GM19043 (cell line): ENCODE data around the gene ALPP.
"Not testable (repeated sequence)": the region's sequence is repeated elsewhere in the genome, so short reads cannot be mapped to it uniquely, and the experiment has no call there.

Source experiments
- ATAC-seq: cut with Tn5 transposase; IDR thresholded peaks from one replicate; pipeline ENCODE4 v1.9.1; 2021; ENCODE audit warnings: low read depth; ENCODE audit not compliant: unreplicated experiment

Gene ALPP

GRCh38 chr2:232378735-232379151 is at the start of gene ALPP:
TSS of gene ALPP (plus strand) at chr2:232378751. CDS start at chr2:232378803, 52 bp downstream.
- ATAC-seq, result not testable (repeated sequence)

- ATAC-seq, result no peak
Measured at GRCh38 chr2:232329716-232330067, 48.9 kb upstream of the ALPP start.

GRCh38 chr2:232330068-232330999 is 48.2 kb upstream of the ALPP start:
- ATAC-seq, result no peak

GRCh38 chr2:232331061-232331460 is 47.5 kb upstream of the ALPP start:
- ATAC-seq, result not testable (repeated sequence)

- ATAC-seq, result not testable (repeated sequence)
Measured at GRCh38 chr2:232331641-232332040, 46.9 kb upstream of the ALPP start.

GRCh38 chr2:232332244-232332939 is 46.2 kb upstream of the ALPP start:
- not testable (repeated sequence) for ATAC-seq

- no peak for ATAC-seq
Measured at GRCh38 chr2:232332940-232333259, 45.7 kb upstream of the ALPP start.

- ATAC-seq, result no peak
Measured at GRCh38 chr2:232333361-232334135, 45.0 kb upstream of the ALPP start.

- not testable (repeated sequence) for ATAC-seq
Measured at GRCh38 chr2:232334136-232334884, 44.2 kb upstream of the ALPP start.

- not testable (repeated sequence) for ATAC-seq
Measured at GRCh38 chr2:232334885-232335205, 43.7 kb upstream of the ALPP start.

- not testable (repeated sequence) for ATAC-seq
Measured at GRCh38 chr2:232335206-232335858, 43.2 kb upstream of the ALPP start.

- ATAC-seq, result no peak
Measured at GRCh38 chr2:232335859-232336215, 42.7 kb upstream of the ALPP start.

- no peak for ATAC-seq
Measured at GRCh38 chr2:232336241-232336736, 42.3 kb upstream of the ALPP start.

GRCh38 chr2:232336981-232337720 is 41.4 kb upstream of the ALPP start:
- ATAC-seq, result no peak

GRCh38 chr2:232338094-232338758 is 40.3 kb upstream of the ALPP start:
- ATAC-seq, result not testable (repeated sequence)

- ATAC-seq, result no peak
Measured at GRCh38 chr2:232338759-232339106, 39.8 kb upstream of the ALPP start.

- no peak for ATAC-seq
Measured at GRCh38 chr2:232339121-232340081, 39.1 kb upstream of the ALPP start.
